ENCODE measurements around the gene TRIM72.
"Not testable (repeated sequence)": the region's sequence is repeated elsewhere in the genome, so short reads cannot be mapped to it uniquely, and the experiment has no call there.

Gene TRIM72

DNA sequence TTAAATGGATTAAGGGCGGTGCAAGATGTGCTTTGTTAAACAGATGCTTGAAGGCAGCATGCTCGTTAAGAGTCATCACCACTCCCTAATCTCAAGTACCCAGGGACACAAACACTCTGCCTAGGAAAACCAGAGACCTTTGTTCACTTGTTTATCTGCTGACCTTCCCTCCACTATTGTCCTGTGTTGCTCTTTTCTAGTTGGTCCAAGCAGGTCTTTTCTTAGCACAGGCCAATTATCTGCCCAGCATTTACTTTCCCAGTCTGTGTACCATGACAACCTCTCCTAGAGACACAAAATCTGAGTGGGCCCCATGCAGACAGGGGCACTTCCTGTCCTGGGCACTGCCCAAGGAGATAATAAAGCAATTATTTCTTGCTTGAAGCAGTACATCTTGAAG, 43.9 kb upstream of the TRIM72 start:
- H3K4me3 ChIP-seq (ENCODE audit: low read length in 2 of 2); H4K91ac ChIP-seq (ENCODE audit: low read depth, low read length, poor library complexity); H4K8ac ChIP-seq (ENCODE audit: low read depth, low read length); H3K14ac ChIP-seq (ENCODE audit: low read length); H3K9me3 ChIP-seq (replicated peaks in 1 of 2; ENCODE audit: control insufficient read depth in 2 of 2, insufficient read depth in 1 of 2, low read depth in 1 of 2, low read length in 2 of 2); H3K27me3 ChIP-seq (ENCODE audit: control insufficient read depth in 3 of 3, insufficient read depth in 3 of 3, low read depth in 1 of 3, low read length in 3 of 3); H3K4me2 ChIP-seq (ENCODE audit: insufficient read depth, low read length, poor library complexity, severe bottlenecking); H3K4ac ChIP-seq (ENCODE audit: low read length); H3K36me3 ChIP-seq (replicated peaks in 1 of 2; ENCODE audit: control insufficient read depth in 2 of 2, insufficient read depth in 2 of 2, low read length in 2 of 2); H2BK15ac ChIP-seq (ENCODE audit: low read length); H3K23ac ChIP-seq (ENCODE audit: low read depth, low read length, poor library complexity); H3K4me1 ChIP-seq (ENCODE audit: control insufficient read depth in 2 of 2, insufficient read depth in 1 of 2, low read depth in 1 of 2, low read length in 2 of 2); H3K27ac ChIP-seq (replicated peaks; ENCODE audit: low read length); H2BK5ac ChIP-seq (ENCODE audit: low read length); H2BK120ac ChIP-seq (ENCODE audit: low read depth, low read length); H2AK5ac ChIP-seq (ENCODE audit: low read depth, low read length); H2BK12ac ChIP-seq (ENCODE audit: low read length); H3K18ac ChIP-seq (ENCODE audit: low read length); H3K9ac ChIP-seq (ENCODE audit: low read depth, low read length, poor library complexity); H3K79me1 ChIP-seq (ENCODE audit: low read depth, low read length): not testable (repeated sequence)
- DNase-seq (ENCODE audit: low spot score) = peak; percentile 42
- peak overlapping the region; percentile 46 for H2AFZ ChIP-seq (ENCODE audit: low read length)
- no CpG with 5 or more reads among the region's 2 CpGs for WGBS, 2 donors (ENCODE audit: extremely low coverage in 2 of 2, insufficient read length in 2 of 2, insufficient replicate concordance in 1 of 2)

DNA sequence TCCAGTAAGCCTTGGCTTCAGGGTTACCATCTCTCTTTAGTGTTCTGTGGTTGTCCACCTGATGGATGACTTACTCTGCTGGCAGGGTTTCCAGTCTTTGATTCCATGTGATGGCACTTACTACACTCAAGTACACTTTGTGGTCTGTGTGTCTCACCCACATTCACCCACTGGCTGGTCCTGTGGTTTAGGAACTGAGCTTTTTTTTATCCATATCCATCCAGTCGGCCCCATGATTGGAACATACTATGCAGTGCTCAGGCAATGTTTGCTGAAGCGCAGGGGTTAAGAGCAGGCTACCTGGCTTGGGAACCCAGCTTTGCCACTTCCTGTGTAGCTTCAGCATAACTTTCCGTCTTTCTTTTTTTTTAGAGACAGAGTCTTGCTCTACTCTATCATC, 36.8 kb upstream of the TRIM72 start:
- Histone ChIP-seq H4K8ac (ENCODE audit: low read depth, low read length) (no peak overlapping the region), H3K4ac (ENCODE audit: low read length) (no peak overlapping the region), H3K36me3 (replicated peaks in 1 of 2; ENCODE audit: control insufficient read depth in 2 of 2, insufficient read depth in 2 of 2, low read length in 2 of 2) (peaks cover 0 to 15% of the 10 kb centered on the region in 2 donors), H3K18ac (ENCODE audit: low read length) (no peak overlapping the region), H2BK12ac (ENCODE audit: low read length) (no peak overlapping the region), H3K9ac (ENCODE audit: low read depth, low read length, poor library complexity) (no peak overlapping the region), H2BK120ac (ENCODE audit: low read depth, low read length) (no peak overlapping the region), H3K23ac (ENCODE audit: low read depth, low read length, poor library complexity) (no peak overlapping the region), H3K4me1 (ENCODE audit: control insufficient read depth in 2 of 2, insufficient read depth in 1 of 2, low read depth in 1 of 2, low read length in 2 of 2) (peaks cover 2 to 3% of the 10 kb centered on the region in 2 donors), H2BK5ac (ENCODE audit: low read length) (no peak overlapping the region), H2AK5ac (ENCODE audit: low read depth, low read length) (no peak overlapping the region), H2AFZ (ENCODE audit: low read length) (no peak overlapping the region), H3K27me3 (ENCODE audit: control insufficient read depth in 3 of 3, insufficient read depth in 3 of 3, low read depth in 1 of 3, low read length in 3 of 3) (peaks cover 0 to 2% (median 0%) of the 10 kb centered on the region in 3 experiments), H3K4me2 (ENCODE audit: insufficient read depth, low read length, poor library complexity, severe bottlenecking) (no peak overlapping the region), H3K27ac (replicated peaks; ENCODE audit: low read length) (no peak overlapping the region), H2BK15ac (ENCODE audit: low read length) (no peak overlapping the region), H3K14ac (ENCODE audit: low read length) (no peak overlapping the region), H3K9me3 (replicated peaks in 1 of 2; ENCODE audit: control insufficient read depth in 2 of 2, insufficient read depth in 1 of 2, low read depth in 1 of 2, low read length in 2 of 2) (no peaks in the 10 kb centered on the region), H3K79me1 (ENCODE audit: low read depth, low read length) (no peaks in the 10 kb centered on the region), H4K91ac (ENCODE audit: low read depth, low read length, poor library complexity) (no peak overlapping the region), H3K4me3 (ENCODE audit: low read length in 2 of 2) (no peak overlapping the region)
- DNase-seq (ENCODE audit: low spot score) = no peak
- no CpG with 5 or more reads among the region's 3 CpGs for WGBS, 2 donors (ENCODE audit: extremely low coverage in 2 of 2, insufficient read length in 2 of 2, insufficient replicate concordance in 1 of 2)

DNA sequence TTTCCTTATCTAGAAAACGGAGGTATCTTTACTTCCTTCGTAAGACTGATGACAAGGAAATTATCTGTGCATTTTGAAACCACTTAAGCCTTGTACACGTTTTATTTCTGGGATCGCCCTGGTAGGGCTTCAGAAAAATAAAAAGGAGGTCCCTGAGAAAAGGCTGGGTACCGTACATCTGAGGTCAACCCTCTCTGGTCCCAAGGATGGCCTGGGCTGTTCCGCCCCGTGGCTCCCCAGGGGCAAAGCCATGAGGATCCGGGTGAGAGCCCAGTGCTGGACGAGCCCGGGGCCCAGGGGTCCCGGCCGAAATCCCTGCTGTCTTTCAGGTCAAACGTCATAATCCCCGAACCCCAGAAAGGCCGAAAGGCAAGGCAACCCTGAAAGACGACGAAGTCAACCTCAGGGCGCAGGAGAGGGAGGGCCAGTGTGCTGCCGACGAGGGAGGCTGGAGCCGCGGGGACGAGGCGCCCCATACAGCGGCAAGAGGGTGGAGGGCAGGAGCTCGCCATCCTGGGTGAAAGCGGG, 34.6 kb upstream of the TRIM72 start:
- H3K23ac ChIP-seq (ENCODE audit: low read depth, low read length, poor library complexity) = peak overlapping the region; percentile 92
- H3K4me3 ChIP-seq (ENCODE audit: low read length in 2 of 2) = peak overlapping the region; percentile 88 to 97
- no peak overlapping the region for H2BK12ac ChIP-seq (ENCODE audit: low read length)
- no peak overlapping the region for H4K91ac ChIP-seq (ENCODE audit: low read depth, low read length, poor library complexity)
- H2AK5ac ChIP-seq (ENCODE audit: low read depth, low read length) = no peak overlapping the region
- H3K4me2 ChIP-seq (ENCODE audit: insufficient read depth, low read length, poor library complexity, severe bottlenecking) = peak overlapping the region; percentile 66
- H2AFZ ChIP-seq (ENCODE audit: low read length) = peak overlapping the region; percentile 92
- no peak overlapping the region for H3K4ac ChIP-seq (ENCODE audit: low read length)
- no peak overlapping the region for H4K8ac ChIP-seq (ENCODE audit: low read depth, low read length)
- peak overlapping the region; percentile 2 for H2BK120ac ChIP-seq (ENCODE audit: low read depth, low read length)
- peaks cover 0 to 2% (median 0%) of the 10 kb centered on the region in 3 experiments for H3K27me3 ChIP-seq (ENCODE audit: control insufficient read depth in 3 of 3, insufficient read depth in 3 of 3, low read depth in 1 of 3, low read length in 3 of 3)
- peak overlapping the region; percentile 99 for H3K18ac ChIP-seq (ENCODE audit: low read length)
- peaks cover 7 to 11% of the 10 kb centered on the region in 2 donors for H3K4me1 ChIP-seq (ENCODE audit: control insufficient read depth in 2 of 2, insufficient read depth in 1 of 2, low read depth in 1 of 2, low read length in 2 of 2)
- H2BK5ac ChIP-seq (ENCODE audit: low read length) = peak overlapping the region; percentile 56
- peaks cover 13 to 37% of the 10 kb centered on the region in 2 donors for H3K36me3 ChIP-seq (replicated peaks in 1 of 2; ENCODE audit: control insufficient read depth in 2 of 2, insufficient read depth in 2 of 2, low read length in 2 of 2)
- peak overlapping the region; percentile 99 for H3K9ac ChIP-seq (ENCODE audit: low read depth, low read length, poor library complexity)
- peak overlapping the region; percentile 92 for H2BK15ac ChIP-seq (ENCODE audit: low read length)
- peak overlapping the region; percentile 93 for H3K27ac ChIP-seq (replicated peaks; ENCODE audit: low read length)
- H3K14ac ChIP-seq (ENCODE audit: low read length) = no peak overlapping the region
- WGBS, 2 donors (ENCODE audit: extremely low coverage in 2 of 2, insufficient read length in 2 of 2, insufficient replicate concordance in 1 of 2) = no CpG with 5 or more reads among the region's 27 CpGs
- no peaks in the 10 kb centered on the region for H3K9me3 ChIP-seq (replicated peaks in 1 of 2; ENCODE audit: control insufficient read depth in 2 of 2, insufficient read depth in 1 of 2, low read depth in 1 of 2, low read length in 2 of 2)
- H3K79me1 ChIP-seq (ENCODE audit: low read depth, low read length) = no peaks in the 10 kb centered on the region
- DNase-seq (ENCODE audit: low spot score) = no peak

DNA sequence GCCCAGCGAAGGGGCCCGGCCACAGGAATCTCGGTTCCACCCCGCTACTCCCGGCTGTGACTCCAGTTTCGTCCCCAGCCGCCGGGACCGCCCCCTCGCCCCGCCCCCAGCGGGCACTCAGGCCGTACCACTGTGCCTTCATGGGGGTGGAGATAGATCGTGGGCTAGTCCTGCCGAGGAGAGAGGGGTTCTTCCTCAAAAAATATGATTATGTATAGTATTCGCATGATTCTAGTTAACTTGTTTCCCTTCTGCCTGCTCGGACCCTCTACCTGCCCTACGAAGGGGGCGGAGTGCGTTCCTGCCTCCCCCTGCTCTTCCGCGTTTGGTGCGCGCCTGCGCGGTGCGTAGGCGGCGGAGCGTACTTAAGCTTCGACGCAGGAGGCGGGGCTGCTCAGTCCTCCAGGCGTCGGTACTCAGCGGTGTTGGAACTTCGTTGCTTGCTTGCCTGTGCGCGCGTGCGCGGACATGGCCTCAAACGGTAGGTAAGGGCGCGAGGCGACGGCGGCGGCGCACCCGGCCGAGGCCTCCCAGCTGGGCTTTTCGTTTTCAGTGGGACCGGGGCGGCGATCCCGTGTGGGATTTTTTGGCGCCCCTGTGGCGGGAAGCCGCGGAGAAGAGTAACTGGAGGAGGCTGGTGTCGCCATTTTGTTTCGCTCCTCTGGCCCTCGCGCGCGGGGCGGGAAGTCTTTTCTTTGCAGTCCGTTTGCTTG, 34.0 kb upstream of the TRIM72 start, which contains the start of gene FUS:
Gene FUS (plus strand): TSS at position 393 of the 713 bp plus-strand sequence. CDS start 76 bp downstream, at position 469.
- Histone ChIP-seq H3K4me3 (ENCODE audit: low read length in 2 of 2) (peak within 1 kb of the TSS; percentile 88 to 97), H3K4me1 (ENCODE audit: control insufficient read depth in 2 of 2, insufficient read depth in 1 of 2, low read depth in 1 of 2, low read length in 2 of 2) (peaks cover 7 to 11% of the 10 kb centered on the region in 2 donors), H4K8ac (ENCODE audit: low read depth, low read length) (peak within 1 kb of the TSS; percentile 73), H3K36me3 (replicated peaks in 1 of 2; ENCODE audit: control insufficient read depth in 2 of 2, insufficient read depth in 2 of 2, low read length in 2 of 2) (peaks cover 15 to 42% of the 10 kb centered on the region in 2 donors), H2BK12ac (ENCODE audit: low read length) (no peak within 1 kb of the TSS), H3K79me1 (ENCODE audit: low read depth, low read length) (peaks cover 2% of the 10 kb centered on the region), H3K27me3 (ENCODE audit: control insufficient read depth in 3 of 3, insufficient read depth in 3 of 3, low read depth in 1 of 3, low read length in 3 of 3) (peaks cover 0 to 2% (median 0%) of the 10 kb centered on the region in 3 experiments), H4K91ac (ENCODE audit: low read depth, low read length, poor library complexity) (no peak within 1 kb of the TSS), H2BK5ac (ENCODE audit: low read length) (peak within 1 kb of the TSS; percentile 56), H3K9me3 (replicated peaks in 1 of 2; ENCODE audit: control insufficient read depth in 2 of 2, insufficient read depth in 1 of 2, low read depth in 1 of 2, low read length in 2 of 2) (no peaks in the 10 kb centered on the region), H3K18ac (ENCODE audit: low read length) (peak within 1 kb of the TSS; percentile 100), H3K4ac (ENCODE audit: low read length) (peak within 1 kb of the TSS; percentile 91), H3K9ac (ENCODE audit: low read depth, low read length, poor library complexity) (peak within 1 kb of the TSS; percentile 99), H2BK120ac (ENCODE audit: low read depth, low read length) (peak within 1 kb of the TSS; percentile 93), H3K23ac (ENCODE audit: low read depth, low read length, poor library complexity) (peak within 1 kb of the TSS; percentile 100), H3K4me2 (ENCODE audit: insufficient read depth, low read length, poor library complexity, severe bottlenecking) (peak within 1 kb of the TSS; percentile 66), H2AK5ac (ENCODE audit: low read depth, low read length) (peak within 1 kb of the TSS; percentile 99), H3K14ac (ENCODE audit: low read length) (peak within 1 kb of the TSS; percentile 67), H3K27ac (replicated peaks; ENCODE audit: low read length) (peak within 1 kb of the TSS; percentile 95), H2AFZ (ENCODE audit: low read length) (peak within 1 kb of the TSS; percentile 92), H2BK15ac (ENCODE audit: low read length) (peak within 1 kb of the TSS; percentile 92)
- peak; percentile 95 for DNase-seq (ENCODE audit: low spot score)
- no CpG with 5 or more reads among the region's 69 CpGs for WGBS, 2 donors (ENCODE audit: extremely low coverage in 2 of 2, insufficient read length in 2 of 2, insufficient replicate concordance in 1 of 2)
